CD4-positive, alpha-beta T cell treated with Interleukin-6 at 100 ng/mL for 8 hours (primary cell): ENCODE measurements around the gene OR52I2.

Experiments used
- DNase-seq: peaks from one replicate; pipeline ENCODE4 v3.0.0-alpha.2; 2020; ENCODE audit warnings: mixed read lengths, low spot score

The OR52I2 gene

DNA sequence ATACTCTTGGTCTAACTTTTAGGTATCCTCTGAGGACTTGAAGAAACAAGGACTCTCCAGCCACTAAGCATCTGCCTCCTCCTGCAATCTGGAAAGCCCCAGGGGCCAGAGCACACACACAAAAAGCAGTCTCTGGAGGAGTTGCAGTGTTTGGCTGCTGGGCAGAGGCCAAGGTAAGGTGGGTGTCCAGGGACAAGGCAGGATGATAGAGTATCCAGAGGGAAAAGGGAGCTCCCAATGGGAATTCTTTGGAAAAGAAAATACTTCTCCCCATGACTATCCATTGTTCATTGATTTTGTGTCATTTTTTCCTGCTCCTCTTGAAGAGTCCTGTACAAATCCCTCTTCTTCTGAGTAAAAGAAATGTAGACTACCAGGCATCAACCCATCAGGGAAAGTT, at the start of gene OR52I2:
Gene OR52I2 (plus strand): TSS at position 301 of the 400 bp plus-strand sequence.
- no peak for DNase-seq

DNA sequence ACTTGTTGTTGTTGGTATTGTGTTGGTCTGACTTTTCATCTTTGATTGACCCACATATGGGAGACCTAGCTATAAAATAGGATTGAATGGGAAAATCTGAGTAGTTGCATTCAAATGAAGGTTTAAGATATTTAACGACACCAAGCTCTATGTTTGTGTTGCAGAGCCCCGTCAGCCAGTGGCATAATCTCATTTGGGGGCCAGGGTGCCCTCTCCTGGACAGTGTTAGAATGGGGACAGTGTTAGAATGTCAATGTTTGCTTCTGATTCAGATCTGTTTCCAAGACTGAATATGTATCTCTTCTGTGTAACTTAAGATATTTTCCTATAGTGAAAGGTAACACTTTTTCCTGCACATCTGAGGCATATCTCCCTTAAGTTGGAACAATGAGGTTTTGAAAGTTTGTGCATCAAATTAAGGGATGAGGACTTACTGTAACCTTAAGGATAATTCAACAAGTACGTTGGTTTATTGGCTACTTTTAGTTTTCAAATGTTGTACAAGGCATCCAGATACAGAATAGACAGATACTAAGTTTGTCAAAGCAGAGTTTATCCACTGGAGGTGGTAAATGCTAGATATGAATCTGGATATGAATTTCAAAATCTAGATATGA, 41.8 kb upstream of the OR52I2 start:
- peak; percentile 27 for DNase-seq

DNA sequence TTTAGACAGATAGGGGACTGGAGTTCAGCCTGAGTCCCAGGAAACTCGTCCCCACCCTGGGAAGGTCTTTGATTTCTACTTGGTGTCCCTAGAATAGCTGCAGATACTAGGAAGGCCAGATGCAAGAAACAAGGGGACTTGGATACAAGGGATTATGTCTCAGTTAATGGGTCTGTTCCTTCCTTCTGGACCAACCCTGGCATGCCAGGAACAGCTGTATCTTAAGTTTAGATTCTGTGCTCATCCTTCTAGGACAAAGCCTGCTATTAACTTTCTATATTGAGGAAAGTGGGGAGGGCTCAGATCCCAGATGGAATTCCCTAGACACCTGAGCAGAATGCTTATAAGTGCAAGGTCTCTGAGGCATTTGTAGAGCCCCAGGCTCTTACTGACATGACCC, 40.5 kb upstream of the OR52I2 start:
- DNase-seq, result no peak

DNA sequence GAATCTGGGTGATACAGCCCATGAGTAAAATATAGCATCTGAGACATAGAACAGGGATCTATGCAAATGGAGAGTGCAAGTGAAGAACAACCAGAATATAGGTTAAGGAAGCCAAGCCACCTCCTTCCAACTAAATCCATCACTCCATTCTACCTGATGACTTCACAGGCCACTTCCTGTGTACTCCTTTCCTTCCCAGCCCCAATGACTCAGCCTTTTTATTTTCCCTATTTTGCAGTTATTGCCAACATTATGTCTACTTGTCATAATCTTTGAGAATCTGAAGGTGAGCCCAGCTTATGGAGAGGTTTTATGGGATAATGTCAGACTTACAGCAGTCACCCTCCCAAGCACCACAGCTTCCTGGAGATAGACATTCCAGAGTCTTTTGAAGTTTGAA, 38.0 kb upstream of the OR52I2 start:
- DNase-seq, result no peak

DNA sequence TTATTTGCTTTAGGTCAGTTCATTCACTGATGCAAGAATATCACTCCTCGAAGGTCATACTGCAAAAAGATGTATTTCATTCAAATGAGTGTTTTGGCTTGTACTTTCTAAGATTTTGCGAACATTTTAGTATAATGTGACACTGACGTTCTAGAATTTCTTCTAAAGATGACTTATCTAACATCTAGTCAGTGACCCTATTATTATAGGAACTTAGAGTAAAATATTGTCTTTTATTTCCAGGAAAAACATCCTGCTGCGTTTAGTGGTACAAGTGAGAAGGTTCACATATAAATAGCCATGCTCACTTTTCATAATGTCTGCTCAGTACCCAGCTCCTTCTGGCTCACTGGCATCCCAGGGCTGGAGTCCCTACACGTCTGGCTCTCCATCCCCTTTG, 36.7 kb upstream of the OR52I2 start, which contains the start of gene OR52M1:
Gene OR52M1 (plus strand): TSS at position 301 of the 400 bp plus-strand sequence. CDS start 0 bp downstream, at position 301.
- DNase-seq, result no peak

DNA sequence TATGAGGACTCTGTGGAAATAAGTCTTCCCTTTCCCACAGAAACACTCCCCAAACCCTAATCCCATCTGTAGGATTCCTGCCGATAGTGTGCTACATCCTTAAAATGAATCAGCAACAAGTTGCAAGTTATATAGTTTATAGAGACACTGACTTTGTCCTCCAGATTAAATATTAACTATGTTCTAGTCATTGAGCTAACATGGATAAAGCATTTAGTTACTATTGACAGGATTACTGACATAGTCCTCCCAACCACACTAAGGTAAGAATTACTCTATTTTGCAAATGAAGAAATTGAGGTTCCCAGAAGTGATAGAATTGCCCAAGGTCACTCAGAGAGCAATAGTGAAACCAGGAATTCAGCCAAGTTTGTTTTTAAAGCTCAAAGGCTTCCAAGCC, 34.7 kb upstream of the OR52I2 start:
- no peak for DNase-seq

DNA sequence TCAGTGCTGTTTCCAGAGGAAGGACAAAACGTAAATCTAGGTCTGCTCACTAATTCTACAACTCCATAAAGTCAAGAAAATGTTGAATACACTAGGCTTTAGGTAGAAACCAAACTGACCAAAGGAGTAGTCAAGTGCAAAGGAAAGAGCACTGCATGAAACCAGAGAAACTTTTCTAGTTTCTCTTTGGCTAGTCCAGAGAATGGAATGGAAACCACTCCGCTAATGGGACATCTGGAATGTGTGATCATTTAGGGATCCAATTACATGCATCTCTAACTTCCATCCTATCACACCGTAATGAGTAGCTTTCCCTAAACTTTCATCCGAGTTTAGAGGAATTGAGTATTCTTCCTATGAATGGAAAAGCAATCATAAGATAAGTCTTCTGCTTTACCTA, 34.1 kb upstream of the OR52I2 start:
- DNase-seq, result no peak

DNA sequence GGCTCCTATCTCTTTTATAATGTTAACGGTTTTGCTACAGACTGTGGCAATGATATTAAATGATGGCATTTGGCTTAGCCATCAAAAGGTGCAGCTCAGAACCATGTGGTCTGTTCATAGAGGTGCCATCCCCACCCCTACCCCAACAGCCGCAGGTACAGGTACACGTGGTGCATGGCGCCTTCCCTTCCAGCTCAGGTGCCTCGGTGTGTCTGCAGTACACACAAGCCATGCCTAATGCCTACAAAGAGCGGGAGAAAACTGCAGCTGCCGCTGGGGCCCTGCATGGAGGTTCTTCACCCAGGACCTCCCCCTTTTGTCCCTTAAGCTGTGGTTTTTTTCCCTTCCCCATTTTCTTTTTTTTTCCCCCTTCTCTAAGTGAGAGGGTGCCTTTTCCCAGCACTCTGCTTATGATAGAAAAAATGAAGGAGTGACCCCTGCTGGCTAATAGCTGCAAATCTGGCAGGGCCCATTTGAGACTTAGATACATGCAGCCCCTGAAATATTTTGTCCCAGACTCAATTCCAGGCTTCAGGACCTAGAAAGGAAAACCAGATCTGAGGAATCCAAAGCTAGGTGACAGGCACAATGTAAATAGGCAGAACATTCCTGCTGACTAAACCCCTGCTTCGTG, 30.1 kb upstream of the OR52I2 start:
- DNase-seq, result no peak

DNA sequence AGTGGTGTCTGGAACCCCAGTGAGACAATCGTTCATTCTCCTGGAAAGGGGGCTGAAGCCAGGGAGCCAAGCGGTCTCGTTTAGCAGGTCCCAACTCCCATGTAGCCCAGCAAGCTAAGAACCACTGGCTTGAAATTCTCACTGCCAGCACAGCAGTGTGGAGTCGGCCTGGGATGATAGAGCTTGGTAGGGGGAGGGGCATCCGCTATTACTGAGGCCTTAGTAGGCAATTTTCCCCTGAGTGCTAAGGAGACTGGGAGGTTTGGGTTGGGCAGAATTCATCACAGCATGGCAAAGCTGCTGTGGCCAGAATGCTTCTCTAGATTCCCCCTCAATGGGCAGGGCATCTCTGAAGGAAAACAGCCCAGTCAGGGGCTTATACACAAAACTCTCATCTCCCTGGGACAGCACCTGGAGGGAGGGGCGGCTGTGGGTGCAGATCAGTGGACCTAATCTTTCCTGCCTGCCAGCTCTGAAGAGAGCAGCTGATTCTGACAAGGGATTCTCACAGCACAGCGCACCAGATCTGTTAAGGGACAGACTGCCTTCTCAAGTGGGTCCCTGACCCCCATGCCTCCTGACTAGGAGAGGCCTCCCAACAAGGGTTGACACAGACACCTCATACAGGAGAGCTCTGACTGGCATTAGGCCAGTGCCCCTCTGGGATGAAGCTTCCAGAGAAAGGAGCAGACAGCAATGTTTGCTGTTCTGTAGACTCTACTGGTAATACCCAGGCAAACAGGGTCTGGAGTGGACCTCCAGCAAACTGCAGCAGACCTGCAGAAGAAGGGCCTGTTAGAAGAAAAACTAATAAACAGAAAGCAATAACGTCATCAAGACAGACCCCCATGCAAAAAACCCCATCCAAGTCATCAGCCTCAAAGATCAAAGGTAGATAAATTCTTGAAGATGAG, 21.8 kb upstream of the OR52I2 start:
- DNase-seq, result no peak

DNA sequence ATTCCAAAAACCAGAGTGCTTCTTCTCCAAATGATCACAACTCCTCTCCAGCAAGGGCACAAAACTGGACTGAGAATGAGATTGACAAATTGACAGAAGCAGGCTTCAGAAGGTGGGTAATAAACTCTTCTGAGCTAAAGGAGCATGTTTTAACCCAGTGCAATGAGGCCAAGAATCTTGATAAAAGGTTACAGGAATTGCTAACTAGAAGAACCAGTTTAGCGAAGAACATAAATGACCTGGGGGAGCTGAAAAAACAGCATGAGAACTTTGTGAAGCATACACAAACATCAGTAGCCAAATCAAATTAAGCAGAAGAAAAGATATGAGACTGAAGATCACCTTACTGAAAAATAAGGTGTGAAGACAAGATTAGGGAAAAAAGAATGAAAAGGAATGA, 21.1 kb upstream of the OR52I2 start:
- no peak for DNase-seq

DNA sequence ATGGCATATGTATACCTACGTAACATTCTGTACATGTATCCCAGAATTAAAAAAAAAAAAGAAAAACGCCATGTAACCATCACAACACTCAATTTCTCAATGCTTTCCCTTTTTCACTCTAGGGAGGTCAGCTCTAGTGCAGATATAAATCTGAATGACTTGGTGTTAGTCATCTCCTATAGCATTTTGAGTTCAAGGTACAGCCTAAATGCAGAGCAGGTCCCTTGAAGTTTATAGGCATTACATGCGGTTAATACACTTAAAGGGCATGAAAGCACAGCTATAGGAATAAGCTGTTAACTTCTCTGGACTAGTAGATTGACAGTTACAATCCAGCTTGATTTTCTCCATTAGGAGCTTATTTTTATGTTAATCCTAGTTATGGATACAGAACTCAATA, 16.2 kb upstream of the OR52I2 start:
- DNase-seq, result no peak

DNA sequence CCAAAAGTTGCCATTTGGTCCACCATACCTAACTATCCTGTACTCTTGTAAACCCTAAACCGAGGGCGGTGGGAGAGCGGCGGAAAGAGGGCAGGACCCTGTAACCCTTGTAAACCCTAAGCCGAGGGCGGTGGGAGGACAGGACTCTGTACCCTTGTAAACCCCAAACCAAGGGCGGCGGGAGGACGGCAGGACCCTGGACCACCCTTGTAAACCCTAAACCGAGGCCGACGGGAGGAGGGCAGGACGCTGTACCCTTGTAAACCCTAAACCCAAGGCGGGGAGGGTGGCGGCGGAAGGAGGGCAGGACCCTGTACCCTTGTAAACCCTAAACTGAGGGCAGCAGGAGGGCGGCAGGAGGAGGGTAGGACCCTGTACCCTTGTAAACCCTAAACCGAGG, 12.5 kb upstream of the OR52I2 start:
- DNase-seq, result no peak

DNA sequence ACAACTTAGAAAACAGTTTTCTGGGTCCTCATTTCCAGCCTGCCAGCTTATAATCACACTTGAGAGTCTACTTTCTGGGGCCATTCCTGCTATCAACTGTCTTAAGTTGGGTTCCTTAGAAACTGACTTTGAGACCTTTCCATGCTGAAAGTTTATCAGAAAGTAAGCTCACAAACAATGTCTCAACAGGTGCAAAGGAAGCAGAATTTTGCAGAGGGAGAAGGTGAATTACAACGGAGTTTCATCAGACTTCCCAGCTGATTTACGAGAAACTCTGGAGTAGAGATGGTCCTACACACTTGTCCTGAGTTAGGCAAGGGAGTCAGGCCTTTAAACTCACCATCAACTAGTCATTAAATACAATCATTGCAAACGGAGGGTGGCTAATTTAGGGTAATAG, 4.7 kb upstream of the OR52I2 start:
- DNase-seq, result no peak

DNA sequence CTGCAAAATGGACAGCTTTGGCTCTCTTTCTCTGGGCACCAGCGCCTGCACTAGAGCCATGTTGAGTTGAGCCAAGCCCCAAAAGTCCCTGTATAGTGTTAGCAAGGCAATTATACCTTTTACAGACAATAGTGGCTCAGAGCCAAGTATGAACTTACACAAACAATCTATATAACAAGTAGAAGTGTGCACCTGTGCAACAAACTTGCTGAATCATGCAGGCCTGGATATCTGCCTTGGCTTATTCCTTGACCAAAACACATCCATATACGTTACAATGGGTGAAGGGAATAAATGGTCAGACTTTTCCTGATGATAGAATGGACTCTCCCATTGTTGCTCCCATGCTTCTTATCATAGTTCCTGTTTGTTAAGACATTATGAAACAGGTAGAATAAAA, 3.8 kb upstream of the OR52I2 start:
- no peak for DNase-seq

DNA sequence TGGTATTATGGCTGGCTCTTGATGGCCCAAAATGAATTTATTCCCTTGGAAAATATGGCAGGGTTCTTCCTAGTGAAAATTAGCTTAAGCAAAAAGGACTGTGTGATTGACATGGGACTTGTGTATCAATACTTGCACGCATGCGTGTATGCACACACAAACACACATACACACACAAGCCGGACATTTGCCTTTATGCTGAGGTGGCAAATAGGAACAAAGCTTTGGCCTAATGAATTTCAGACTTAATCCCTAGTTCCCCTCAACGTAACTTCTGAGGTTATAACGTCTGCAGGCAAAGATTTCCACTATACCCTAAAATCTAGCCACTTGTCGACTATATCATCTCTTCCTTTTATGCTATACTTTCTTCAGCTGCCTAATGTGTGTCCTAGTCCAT, 2.9 kb upstream of the OR52I2 start:
- DNase-seq, result no peak

DNA sequence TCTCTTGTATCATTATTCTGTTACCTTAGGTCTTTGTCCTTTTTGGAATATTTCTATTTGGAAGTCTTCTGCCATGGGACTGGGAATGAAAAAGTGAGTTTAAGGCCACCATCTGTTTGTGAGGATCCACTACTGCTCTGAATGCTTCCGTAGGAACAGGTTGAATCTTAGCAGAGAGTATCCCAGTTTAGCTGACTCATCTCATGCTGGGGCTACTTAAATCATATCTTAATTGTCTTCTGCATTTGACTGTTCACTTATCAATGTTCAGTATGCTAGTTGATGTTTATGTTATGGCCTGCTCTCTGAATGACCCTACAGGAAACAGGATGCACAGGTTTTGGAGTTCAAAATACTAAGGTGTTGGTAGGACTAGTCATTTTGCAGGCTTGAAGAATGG, 1.4 kb upstream of the OR52I2 start:
- no peak for DNase-seq

DNA sequence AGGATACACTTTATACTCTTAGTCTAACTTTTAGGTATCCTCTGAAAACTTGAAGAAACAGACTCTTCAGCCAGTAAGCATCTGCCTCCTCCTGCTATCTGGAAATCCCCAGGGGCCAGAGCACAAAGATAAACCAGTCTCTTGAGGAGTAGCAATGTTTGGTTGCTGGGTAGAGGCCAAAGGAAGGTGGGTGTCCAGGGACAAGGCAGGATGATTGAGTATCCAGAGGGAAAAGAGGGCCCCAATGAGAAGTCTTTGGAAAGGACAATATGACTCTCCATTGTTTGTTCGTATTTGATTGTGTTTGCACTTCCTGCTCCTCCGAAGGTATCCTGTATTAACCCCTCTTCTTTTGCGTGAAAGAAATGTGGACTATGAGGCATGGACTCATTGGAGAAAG, 7.5 kb downstream of the OR52I2 start:
- no peak for DNase-seq

DNA sequence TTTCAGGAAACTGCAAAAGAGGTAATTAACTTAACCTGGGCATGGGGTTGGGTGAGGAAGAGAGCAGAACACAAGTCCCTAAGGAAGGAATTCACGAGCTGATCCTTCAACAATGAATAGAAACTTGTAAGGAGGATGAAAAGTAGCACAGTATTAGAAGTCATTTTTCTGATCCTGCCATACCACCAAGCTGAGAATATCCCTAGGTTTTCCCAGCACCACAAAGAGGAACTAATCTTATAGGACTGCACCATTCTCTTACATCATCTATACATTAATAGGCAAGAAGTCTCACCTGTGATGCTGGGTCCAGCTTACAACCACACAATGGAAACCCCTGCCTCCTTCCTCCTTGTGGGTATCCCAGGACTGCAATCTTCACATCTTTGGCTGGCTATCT, 12.2 kb downstream of the OR52I2 start, which contains the start of gene OR52I1:
Gene OR52I1 (plus strand): TSS at position 301 of the 400 bp plus-strand sequence. CDS start 0 bp downstream, at position 301.
- no peak for DNase-seq

DNA sequence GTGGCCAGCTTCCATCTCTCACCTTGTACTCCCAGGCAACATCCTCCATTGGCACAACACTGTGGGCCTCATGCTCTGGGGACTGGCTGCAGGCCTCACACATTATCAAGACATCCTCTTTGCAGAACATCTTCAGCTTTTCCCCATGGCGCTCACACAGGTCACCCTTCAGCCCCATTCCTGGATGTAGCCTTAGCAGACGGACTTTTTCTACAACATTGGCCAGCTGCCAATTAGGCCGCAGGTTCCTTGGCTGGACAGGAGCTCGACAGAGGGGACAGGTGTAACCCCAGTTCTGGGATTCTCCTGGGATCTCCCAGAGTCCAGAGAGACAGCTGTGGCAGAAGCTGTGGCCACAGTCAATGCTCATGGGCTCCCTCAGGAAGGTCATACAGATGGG, 23.5 kb downstream of the OR52I2 start:
- DNase-seq, result no peak

DNA sequence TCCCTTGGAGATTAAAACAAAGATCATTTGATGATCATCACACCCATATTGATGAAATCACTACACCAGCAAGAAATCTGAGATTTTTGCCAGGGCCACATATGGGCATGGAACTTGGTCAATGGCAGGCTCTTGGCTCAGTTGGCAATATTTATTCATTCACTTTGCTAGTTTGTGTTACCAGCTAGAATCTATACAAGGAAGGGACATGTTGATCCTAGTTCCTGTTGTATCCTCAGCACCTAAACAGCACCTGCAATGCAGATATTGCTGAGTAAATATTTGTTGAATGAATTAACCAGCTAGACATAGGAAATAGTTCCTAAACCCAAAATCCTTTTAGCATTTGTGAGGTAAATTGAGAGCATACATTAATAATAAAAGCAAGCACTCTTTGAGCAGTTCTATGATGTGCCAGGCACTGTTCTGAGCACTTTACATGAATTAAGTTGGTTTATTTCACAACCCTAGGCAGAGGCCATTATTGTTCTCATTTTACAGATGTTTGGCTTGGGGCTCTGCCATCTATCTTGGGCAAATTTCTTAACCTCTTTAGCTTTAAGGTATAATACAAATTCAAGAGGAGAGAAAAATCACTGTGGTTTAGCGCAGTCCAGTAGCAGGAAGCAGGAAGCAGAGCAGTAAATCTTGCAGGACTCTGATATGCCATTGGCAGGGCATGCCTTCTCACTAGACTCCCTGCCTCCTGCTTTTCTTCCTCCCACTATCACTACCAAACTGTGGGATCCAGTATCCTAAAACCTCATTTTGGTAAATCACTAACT, 24.9 kb downstream of the OR52I2 start:
- no peak for DNase-seq

DNA sequence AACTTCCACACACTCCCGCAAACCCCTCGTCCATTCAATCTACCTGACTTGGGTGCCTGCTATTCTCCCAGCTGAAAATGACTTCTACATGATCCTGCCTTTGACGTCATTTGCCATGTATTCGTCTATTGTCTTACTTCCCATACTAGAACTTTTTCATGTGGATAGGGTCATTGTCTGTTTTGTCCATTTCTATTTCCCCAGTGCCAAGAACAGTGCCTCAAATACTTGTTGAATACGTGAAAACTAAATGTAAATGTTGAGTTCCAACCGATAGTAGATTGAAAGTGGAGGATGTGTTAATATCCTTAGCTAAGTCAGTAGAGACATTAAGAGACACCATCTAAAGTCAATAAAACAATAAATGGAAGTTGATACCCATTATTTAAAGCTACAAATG, 25.6 kb downstream of the OR52I2 start:
- no peak for DNase-seq
